Left colon (tissue), 2 donors: ENCODE data around the gene MLLT3. TPM values are rescaled to one million over a fixed set of nuclear protein-coding genes. Genes with fewer than 3 reads are reported as not detected.
"Not testable (repeated sequence)": the region's sequence is repeated elsewhere in the genome, so short reads cannot be mapped to it uniquely, and the experiment has no call there.

Source experiments
- ATAC-seq: fragments of 200-7000 bp; cut with Tn5 transposase; one replicate; pipeline ENCODE4 v1.9.1; 2020; ENCODE audit warnings: mild to moderate bottlenecking, moderate library complexity
- DNase-seq, 2 donors: peaks; one replicate each; pipeline ENCODE4 v3.0.0-alpha.2; 2020
- intact Hi-C, 2 donors: fragments of 100-400 bp; cut with DNase I in 1 of 2; cut with micrococcal nuclease in 1 of 2; formaldehyde crosslinking; loops; one replicate each; pipeline versions ENCODE4 v1.11.2 to v1.14.0; 2022; cut with DNase I, micrococcal nuclease
- long read RNA-seq: library from polyadenylated mRNA; unstranded; transcript quantifications from one replicate; pipeline ENCODE4 v2.0.0, GENCODE V29; 2021
- total RNA-seq, 2 donors: library from RNA; stranded (reverse); fragmentation: NEBNext Ultra II Directional; extraction: Animal tissue kit (Norgen Biotek cat#: 25700); gene quantifications; one replicate each; pipeline ENCODE4 v1.2.1, GENCODE V29; 2021
- donor health status: DM: no; HTN: no; CAD: no.
- donor health status: DM: yes; HTN: yes; CAD: no.

The MLLT3 gene
- 10 to 100 TPM; 44.1 to 62.7 TPM for total RNA-seq
- long read RNA-seq, full-length matches to known transcripts: 6 of 13 reads
- long read RNA-seq, partial matches to known transcripts: 2 of 13 reads
- long read RNA-seq, other reads (novel, unspliced or antisense): 5 of 13 reads

- peak; percentile 85 for ATAC-seq
- DNase-seq: peak; percentile 97
- intact Hi-C loops: loop anchor here in 1 of 2 donors (5.0 kb wide), 2 partner anchors 70 to 265 kb away; no protein-coding TSS in a partner anchor
These were observed at the start of gene MLLT3 for GRCh38 chr9:20622330-20623020. TSS of gene MLLT3 (minus strand) at chr9:20622499.

- ATAC-seq: no peak
- intact Hi-C loops: no loop called here
- DNase-seq: no peak
These were observed 49.3 kb upstream of the MLLT3 start for GRCh38 chr9:20671635-20672034.

- DNase-seq (no peak), ATAC-seq (peak; percentile 80)
- intact Hi-C loops: no loop called here
These were observed 48.1 kb upstream of the MLLT3 start for GRCh38 chr9:20670395-20670794.

- no peak for DNase-seq
- intact Hi-C loops: no loop called here
- no peak for ATAC-seq
These were observed 42.2 kb upstream of the MLLT3 start for GRCh38 chr9:20664501-20664900.

GRCh38 chr9:20663133-20663532 lies 40.8 kb upstream of the MLLT3 start:
- no peak for ATAC-seq
- intact Hi-C loops: no loop called here
- DNase-seq: no peak

- intact Hi-C loops: no loop called here
- DNase-seq (no peak), ATAC-seq (no peak)
These were observed 39.9 kb upstream of the MLLT3 start for GRCh38 chr9:20662156-20662555.

- peak; percentile 11 for ATAC-seq
- no peak for DNase-seq
- intact Hi-C loops: no loop called here
These were observed 37.2 kb upstream of the MLLT3 start for GRCh38 chr9:20659474-20659967.

GRCh38 chr9:20658677-20659473 lies 36.6 kb upstream of the MLLT3 start:
- DNase-seq (peak in 1 of 2 donors; percentile 34), ATAC-seq (peak; percentile 67)
- intact Hi-C loops: no loop called here

- DNase-seq (peak; percentile 37 to 62), ATAC-seq (peak; percentile 46)
- intact Hi-C loops: not testable (repeated sequence)
These were observed 36.0 kb upstream of the MLLT3 start for GRCh38 chr9:20658246-20658667.

GRCh38 chr9:20651939-20652338 lies 29.6 kb upstream of the MLLT3 start:
- intact Hi-C loops: no loop called here
- DNase-seq (no peak), ATAC-seq (no peak)

- DNase-seq: no peak
- ATAC-seq: peak; percentile 92
- intact Hi-C loops: no loop called here
These were observed 28.5 kb upstream of the MLLT3 start for GRCh38 chr9:20650750-20651299.

GRCh38 chr9:20650313-20650712 lies 28.0 kb upstream of the MLLT3 start:
- no peak for ATAC-seq
- no peak for DNase-seq
- intact Hi-C loops: no loop called here

GRCh38 chr9:20649381-20649780 lies 27.1 kb upstream of the MLLT3 start:
- ATAC-seq: no peak
- no peak for DNase-seq
- intact Hi-C loops: no loop called here

- no peak for ATAC-seq
- intact Hi-C loops: no loop called here
These were observed 24.4 kb upstream of the MLLT3 start for GRCh38 chr9:20646656-20647055.

GRCh38 chr9:20643660-20644059 lies 21.4 kb upstream of the MLLT3 start:
- ATAC-seq (no peak), DNase-seq (no peak)
- intact Hi-C loops: no loop called here

More at GRCh38 chr9:20646656-20647055, 24.4 kb upstream of the MLLT3 start:
- no peak for DNase-seq

- intact Hi-C loops: no loop called here
- ATAC-seq (no peak), DNase-seq (no peak)
These were observed 19.7 kb upstream of the MLLT3 start for GRCh38 chr9:20642045-20642444.

- intact Hi-C loops: no loop called here
- peak; percentile 63 for ATAC-seq
- peak; percentile 44 to 90 for DNase-seq
These were observed 18.3 kb upstream of the MLLT3 start for GRCh38 chr9:20640331-20641187.

GRCh38 chr9:20636888-20637440 lies 14.7 kb upstream of the MLLT3 start:
- DNase-seq (no peak), ATAC-seq (no peak)
- intact Hi-C loops: loop anchor here in 1 of 2 donors (10.0 kb wide), 1 partner anchor 712 kb away; no protein-coding TSS in a partner anchor
